Stimulated activated CD4-positive, alpha-beta T cell treated with anti-CD3 and anti-CD28 coated beads, TNF-alpha, amount 100 ng/mL, for 24 hours (primary cell): ENCODE data around the gene CLIC4.
"Not testable (repeated sequence)": the region's sequence is repeated elsewhere in the genome, so short reads cannot be mapped to it uniquely, and the experiment has no call there.

Experiments used
- DNase-seq, 3 experiments: peaks; one replicate each; pipeline ENCODE4 v3.0.0-alpha.2; 2020; ENCODE audit warnings: low read depth in 3 of 3

CLIC4 gene

GRCh38 chr1:24717887-24718650, 27.2 kb upstream of the CLIC4 start:
- no peak for DNase-seq

DNA sequence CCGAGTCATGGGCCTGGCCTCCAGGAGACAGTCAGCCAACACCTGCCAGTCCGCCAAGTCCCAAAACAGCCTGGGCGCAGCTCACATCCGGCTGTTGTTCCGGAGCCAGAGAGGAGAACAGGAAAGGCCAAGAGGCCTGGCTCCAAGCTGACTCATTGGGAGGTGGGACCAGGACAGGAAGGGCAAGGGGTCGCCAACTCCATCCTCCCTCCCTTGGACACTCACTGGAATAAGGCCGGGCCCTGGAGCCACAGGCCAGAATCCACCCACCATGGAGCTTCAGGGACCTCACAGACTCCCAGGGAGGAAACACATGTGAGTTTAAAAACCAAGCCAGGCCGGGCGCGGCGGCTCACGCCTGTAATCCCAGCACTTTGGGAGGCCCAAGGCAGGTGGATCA, 25.1 kb upstream of the CLIC4 start:
- DNase-seq, result no peak

- DNase-seq, result no peak
These were observed 23.7 kb upstream of the CLIC4 start for GRCh38 chr1:24721533-24721932.

DNA sequence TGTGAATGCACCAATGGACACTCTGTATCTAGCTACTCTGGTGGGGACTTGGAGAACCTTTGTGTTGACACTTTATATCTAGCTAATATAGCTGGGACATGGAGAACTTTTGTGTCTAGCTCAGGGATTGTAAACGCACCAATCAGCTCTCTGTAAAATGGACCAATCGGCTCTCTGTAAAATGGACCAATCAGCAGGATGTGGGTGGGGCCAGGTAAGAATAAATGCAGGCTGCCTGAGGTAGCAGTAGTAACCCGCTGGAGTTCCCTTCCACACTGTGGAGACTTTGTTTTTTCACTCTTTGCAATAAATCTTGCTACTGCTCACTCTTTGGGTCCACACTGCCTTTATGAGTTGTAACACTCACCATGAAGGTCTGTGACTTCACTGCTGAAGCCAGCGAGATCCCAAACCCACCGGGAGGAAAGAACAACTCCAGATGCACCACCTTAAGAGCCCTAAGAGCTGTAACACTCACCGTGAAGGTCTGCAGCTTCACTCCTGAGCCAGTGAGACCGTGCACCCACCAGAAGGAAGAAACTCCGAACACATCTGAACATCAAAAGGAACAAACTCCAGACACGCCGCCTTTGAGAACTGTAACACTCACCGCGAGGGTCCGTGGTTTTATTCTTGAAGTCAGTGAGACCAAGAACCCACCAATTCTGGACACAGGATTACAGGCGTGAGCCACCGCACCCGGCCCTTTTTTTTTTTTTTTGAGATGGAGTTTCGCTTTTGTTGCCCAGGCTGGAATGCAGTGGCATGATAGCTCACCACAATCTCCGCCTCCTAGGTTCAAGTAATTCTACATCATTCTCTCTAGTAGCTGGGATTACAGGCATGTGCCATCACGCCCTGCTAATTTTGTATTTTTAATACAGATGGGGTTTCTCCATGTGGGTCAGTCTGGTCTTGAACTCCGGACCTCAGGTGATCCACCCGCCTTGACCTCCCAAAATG, 22.9 kb upstream of the CLIC4 start:
- DNase-seq, result not testable (repeated sequence)

DNA sequence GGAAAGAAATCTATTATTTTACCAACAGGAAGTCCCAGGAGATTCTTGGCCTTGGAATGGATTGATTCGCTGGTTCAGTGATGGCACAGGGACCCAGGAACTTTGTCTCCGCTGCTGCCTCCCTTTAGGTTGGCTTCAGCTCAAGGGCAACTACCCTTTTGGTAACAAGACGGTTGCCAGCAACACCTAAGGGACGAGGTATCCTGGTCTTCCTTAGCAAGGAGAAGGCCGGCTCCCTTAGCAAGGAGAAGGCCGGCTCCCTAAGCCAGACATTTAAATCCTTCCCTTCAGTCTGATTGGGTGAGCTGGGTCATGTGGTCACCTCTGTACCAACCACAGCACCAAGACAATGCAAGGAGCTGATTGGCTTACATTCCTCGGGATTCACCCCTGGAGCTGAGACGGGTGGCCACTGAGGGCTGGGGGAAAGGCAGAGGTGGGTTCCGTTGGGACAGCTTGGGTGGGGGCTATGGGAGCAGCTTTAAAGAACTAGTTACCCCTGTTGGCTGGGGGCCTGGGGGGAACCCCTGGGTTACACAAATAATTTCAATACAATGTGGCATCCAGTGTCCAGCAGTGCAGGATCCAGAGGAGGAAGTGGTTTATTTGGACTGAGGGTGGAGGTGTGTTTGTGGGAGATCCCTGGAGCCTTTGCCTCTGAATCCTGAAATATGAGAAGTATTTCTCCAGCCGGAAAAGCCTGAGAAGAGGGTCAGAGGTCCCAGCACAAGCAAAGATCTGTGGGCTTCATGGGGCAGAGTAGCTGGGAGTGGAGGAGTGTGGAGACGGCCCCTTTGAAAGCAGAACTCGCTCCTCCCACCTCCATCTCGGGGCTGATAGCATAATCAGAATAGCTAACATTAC, 20.7 kb upstream of the CLIC4 start:
- DNase-seq, result no peak

GRCh38 chr1:24725209-24725651, 20.0 kb upstream of the CLIC4 start:
- no peak for DNase-seq

DNA sequence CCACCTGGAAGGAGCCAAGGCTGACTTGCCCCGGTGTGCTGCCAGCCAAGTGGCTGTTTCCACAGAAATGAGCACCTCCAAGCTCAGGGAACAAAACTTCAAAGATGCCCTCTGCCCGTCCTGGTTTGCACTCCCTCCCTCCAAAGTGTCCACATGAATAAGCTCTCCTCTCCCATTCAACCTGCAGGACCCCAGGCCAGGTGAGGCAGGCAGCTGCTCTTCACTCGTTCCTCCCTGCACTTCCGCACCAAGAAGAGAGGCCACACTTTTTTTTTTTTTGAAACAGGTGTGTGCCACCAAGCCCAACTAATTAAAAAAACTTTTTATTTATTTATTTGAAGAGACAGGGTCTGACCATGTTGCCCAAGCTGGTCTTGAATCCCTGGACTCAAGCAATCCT, 18.5 kb upstream of the CLIC4 start:
- no peak for DNase-seq

GRCh38 chr1:24727501-24728216, 17.6 kb upstream of the CLIC4 start:
- DNase-seq, result no peak

GRCh38 chr1:24728982-24729381, 16.3 kb upstream of the CLIC4 start:
- DNase-seq, result no peak

GRCh38 chr1:24732186-24732885, 12.9 kb upstream of the CLIC4 start:
- no peak for DNase-seq

GRCh38 chr1:24733342-24733741, 11.9 kb upstream of the CLIC4 start:
- DNase-seq, result not testable (repeated sequence)

DNA sequence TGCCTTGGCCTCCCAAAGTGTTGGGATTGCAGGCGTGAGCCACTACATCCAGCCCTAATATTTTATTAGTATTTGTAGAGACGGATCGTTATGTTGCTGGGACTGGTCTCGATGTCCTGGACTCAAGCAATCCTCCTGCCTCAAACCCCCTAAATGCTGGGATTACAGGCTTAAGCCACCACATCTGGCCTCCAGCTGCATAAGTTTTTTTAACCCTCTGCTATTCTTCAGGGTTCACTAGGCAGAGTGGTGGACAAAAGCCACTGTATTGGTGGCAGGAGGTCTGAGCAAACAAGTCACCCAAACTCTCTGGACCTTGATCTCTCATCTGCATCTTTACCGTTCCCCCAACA, 10.1 kb upstream of the CLIC4 start:
- DNase-seq, result no peak

DNA sequence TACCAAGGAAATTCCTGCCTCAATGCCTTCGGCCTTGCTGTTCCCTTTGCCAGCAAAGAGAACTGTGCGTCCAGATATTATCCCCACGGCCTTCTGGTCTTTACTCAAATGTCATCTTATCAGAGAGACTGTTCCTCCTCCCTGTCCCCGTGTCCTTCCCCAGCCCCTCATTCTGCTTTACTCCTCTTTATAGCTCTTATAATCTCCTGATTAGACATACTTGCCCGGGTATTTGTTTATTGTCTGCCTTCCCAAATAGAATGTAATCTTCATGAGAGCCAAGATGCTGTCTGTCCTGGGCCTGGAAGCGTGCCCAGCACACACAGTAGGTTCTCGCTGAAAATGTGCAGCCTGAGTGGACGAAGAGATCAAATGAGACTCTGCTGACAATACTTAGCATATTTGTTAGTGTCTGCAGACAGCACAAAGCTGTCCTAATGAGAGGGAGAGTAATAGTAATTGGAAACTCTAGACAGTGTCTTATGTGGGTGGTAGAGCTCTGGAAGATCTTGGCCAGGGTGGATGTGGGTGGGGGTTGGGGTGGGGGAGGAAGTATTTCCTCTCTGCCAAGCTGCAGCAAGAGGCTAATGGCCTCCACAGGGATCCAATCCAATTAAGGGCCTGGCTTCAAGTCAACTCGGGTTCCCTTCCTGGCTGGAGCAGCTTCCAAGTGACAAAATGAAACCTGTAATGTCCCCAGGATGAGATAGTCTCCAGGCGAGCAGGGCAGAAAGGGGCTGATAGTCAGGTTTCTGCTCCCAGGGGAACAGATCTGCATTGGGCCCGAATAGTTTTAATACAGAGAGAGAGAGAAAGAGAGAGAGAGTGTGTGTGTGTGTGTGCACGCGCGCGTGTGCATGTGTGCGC, 9.5 kb upstream of the CLIC4 start:
- DNase-seq, result no peak

- DNase-seq, result no peak
These were observed 7.7 kb upstream of the CLIC4 start for GRCh38 chr1:24737368-24738117.

DNA sequence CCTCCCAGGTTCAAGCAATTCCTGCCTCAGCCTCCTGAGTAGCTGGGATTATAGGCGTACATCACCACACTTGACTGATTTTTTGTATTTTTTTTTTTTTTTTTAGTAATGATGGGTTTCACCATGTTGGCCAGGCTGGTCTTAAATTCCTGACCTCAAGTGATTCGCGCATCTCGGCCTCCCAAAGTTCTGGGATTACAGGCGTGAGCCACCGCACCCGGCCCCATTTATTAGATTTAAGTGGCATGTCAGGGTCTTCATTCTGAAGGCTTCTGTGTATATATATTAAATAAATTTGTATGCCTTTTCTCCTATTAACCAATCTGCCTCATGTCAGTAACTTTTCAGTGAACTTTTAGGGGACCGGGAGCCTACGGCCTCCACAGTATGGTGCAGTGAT, 6.0 kb upstream of the CLIC4 start:
- DNase-seq, result no peak

GRCh38 chr1:24742090-24742938, 2.9 kb upstream of the CLIC4 start:
- no peak for DNase-seq

- no peak for DNase-seq
These were observed 1.6 kb upstream of the CLIC4 start for GRCh38 chr1:24743404-24744211.
